Measurements from ENCODE around the gene LRRC25.

The LRRC25 gene

DNA sequence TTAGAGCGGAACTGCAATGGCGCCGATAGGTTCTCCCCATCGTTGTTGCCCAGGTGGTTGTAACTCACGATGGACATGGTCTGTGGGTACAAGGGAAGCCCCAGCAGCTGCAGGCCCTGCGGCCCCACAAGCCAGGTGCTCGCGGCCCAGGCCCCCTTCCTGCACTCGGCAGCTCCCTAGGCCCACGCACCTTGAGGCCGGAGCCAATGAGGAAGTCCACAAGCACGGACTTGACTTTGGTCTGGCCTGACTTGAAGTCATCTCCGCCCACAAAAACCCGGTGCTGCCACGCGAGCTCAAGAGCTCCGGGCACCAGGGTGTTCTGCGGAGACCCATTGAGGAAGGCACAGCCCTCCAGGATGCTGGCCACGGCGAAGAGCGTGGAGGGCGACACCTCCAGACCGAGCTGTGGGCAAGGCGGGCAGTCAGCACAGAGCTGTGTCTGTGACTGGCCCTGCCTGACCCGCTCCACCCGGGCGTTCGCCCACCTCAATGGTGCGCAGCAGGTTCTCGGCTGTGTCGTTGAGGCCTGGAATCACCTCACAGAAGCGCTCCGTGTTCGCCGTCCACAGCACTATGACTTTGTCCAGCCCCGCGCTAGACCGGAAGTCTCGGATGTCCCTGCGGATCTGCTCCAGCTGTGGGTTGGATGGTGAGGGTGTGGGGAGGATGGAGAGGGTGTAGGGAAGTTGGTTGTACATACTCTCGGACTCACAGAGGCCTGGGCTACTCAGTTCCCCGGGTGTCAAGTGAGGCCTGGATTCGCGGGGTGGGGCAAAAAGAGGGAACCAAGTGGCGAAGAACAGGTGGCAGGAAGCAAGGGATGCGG, 38.6 kb upstream of the LRRC25 start:
- DNase-seq: no peak

DNA sequence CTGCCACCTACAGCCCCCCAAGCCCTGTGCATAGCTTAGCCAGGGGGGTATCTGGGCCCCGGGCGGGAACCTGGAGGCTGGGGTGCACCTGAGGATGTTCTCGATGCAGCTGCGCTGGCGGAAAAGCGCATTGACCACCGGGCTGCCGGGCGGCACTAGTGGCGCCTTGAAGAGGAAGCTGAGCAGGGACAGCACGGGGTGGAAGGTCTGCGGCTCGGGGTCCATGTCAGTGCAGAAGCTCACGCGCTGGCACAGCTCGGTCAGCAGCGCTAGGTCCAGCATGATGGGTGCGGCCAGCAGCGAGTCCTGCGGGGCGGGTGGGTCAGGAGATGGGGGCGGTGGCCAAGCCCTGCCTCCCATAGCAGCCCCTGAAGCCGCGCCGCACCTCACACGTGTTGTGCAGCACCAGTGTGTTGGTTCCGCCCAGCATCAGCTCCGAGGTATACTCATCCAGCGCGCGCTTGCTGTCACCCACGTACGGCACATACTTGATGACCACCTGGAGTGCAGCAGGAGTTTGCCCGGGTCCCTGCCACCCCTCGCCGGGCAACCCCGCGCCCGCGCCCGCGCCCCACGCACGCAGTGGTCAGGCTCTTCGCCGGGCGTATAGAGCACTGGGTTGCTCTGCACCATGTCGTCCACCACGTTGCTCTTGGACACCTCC, 37.9 kb upstream of the LRRC25 start:
- no peak for DNase-seq

DNA sequence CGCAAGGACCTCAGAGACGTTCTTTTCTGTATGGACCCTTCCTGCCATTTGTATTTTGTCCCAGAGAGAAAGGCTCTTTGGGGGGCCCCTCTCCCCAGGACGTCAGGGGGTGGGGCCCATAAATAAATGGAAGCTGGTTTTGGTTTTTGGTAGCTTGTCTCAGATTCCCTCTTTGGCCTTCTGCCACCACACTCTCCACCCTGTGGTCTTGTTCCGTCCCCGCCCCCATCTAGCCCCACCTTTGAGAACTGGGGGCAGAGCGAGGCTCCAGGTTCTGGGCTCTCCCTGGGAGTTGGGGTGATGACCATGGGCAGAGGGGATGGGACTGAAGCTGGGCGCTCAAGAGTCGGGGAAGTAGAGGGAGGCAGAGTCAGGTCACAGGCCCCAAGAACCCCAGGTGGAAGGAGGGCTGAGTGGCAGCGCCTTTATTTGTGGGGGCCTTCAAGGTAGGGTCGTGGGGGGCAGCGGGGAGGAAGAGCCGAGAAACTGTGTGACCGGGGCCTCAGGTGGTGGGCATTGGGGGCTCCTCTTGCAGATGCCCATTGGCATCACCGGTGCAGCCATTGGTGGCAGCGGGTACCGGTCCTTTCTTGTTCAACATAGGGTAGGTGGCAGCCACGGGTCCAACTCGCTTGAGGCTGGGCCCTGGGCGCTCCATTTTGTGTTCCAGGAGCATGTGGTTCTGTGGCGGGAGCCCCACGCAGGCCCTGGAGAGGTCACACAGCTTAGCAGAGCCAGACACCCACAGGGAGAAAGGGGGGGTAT, 37.2 kb upstream of the LRRC25 start:
- DNase-seq: no peak

DNA sequence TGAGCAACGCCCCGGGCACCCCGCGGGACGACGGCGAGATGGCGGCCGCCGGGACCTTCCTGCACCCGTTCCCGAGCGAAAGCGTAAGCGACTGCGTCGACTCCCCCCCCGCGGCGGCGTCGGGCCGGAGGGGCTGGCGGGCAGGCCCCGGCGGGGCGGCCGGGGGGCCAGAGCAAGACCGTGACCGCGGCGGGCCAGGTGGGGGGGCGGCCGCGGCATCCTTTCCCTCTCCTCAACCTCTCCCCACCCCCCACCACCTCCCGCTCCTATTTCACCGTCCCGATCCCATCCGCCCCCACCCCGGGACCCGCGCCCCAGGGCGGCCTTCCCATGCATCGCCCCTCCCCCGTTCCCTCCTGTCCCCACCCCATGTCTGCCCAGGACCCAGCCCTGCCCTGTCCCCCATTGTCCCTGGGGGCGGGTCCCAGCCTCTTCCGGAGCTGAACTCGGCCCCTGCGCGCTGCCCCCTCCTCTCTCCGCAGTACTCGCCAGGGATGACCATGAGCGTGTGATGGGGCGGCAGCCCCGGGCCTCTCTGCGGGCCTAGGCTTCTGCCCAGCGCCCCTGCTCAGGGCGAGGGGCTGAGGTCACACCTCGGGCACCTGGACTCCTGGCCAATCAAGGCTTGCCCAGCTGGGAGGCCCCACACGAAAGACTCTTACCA, 36.4 kb upstream of the LRRC25 start:
- no peak for DNase-seq

DNA sequence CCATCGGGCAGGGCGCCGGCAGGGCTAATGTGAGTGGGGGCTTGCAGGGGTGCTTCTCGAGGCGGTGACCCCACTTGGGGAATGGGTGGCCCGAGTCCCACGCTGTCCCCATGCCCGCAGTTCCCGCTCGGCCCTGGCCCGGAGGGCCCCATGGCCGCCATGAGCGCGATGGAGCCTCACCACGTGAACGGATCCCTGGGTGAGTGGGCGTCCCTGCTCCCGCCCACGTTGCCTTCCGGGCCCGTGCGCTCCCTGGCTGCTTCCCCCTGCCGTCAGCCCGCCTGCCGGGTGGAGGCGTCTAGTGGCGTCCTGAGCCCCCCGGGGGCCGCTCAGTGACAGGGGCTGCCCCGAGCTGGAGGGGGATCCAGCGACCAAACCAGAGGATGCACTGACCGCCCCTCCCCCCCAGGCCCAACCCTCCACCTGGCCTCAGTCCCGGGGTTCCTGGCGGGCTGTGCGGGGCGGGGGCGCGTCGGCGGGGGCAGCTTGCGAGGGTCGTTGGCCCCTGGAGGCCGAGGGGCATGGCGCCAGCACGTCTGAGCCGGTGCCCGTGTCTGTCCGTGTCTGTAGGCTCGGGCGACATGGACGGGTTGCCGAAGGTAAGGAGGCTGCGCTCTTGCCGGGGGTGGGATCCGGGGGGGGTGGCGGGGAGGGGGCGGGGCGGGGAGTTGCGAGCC, 35.7 kb upstream of the LRRC25 start:
- no peak for DNase-seq

DNA sequence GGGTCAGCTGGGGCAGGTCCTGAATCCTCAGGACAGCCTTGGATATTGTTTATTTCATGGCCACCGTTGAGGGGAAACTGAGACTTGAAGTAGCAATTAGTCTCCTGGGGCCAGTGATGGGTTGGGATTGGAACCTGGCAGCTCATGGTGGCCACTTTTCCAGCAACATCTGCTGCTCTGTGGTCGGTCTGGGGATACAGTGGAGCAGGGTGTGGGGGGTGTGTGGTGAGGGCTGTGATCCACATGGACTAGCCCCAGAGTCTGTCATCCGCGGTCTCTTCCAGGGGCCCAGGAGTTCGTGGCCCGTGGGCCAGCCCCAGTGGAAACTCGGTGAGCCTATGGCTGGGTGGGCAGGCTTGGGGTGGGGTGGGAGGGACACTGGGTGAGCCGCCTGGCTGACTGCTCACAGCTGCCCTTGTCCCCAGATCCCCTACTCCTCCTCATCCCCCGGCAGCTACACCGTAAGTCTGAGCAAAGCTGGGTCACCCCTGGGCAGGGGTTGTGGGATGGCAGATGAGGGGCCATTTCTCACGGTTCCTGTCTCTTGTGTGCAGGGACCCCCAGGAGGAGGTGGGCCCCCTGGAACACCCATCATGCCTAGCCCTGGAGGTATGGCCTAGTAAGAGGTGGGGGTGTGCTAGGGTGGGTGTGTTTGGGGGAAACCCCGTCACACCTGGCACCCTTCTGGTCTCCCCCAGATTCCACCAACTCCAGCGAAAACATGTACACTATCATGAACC, 35.0 kb upstream of the LRRC25 start:
- DNase-seq: no peak

DNA sequence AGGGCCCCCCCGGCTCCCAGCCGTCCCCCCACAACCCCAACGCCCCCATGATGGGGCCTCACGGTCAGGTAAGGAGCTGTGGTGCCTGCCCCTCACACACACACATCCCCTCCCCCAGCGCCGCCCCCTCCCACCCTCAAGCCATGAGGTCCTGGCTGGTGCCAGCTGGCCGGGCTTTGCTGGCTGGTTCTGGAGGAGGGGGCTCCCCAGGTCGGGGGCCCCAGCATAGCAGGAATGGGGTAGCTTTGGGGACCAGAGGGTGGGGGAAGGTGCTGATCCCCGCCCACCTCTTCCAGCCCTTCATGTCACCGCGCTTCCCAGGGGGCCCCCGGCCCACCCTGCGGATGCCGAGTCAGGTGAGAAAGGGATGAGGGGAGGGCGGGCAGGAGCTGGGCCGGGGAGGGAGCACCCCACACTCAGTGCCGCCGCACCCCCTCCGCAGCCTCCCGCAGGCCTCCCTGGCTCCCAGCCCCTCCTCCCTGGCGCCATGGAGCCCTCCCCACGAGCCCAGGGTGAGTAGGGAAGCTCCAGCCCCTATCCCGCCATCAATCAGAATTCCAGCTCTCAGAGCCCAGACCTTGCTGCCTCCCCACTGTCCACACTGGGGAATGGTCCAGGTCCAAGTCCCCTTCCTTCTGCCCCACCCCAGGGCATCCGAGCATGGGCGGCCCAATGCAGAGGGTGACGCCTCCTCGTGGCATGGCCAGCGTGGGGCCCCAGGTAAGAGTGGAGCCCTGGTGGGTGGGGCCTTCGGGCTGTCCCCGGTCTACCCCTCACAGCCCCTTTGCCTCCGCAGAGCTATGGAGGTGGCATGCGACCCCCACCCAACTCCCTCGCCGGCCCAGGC, 34.2 kb upstream of the LRRC25 start:
- no peak for DNase-seq

DNA sequence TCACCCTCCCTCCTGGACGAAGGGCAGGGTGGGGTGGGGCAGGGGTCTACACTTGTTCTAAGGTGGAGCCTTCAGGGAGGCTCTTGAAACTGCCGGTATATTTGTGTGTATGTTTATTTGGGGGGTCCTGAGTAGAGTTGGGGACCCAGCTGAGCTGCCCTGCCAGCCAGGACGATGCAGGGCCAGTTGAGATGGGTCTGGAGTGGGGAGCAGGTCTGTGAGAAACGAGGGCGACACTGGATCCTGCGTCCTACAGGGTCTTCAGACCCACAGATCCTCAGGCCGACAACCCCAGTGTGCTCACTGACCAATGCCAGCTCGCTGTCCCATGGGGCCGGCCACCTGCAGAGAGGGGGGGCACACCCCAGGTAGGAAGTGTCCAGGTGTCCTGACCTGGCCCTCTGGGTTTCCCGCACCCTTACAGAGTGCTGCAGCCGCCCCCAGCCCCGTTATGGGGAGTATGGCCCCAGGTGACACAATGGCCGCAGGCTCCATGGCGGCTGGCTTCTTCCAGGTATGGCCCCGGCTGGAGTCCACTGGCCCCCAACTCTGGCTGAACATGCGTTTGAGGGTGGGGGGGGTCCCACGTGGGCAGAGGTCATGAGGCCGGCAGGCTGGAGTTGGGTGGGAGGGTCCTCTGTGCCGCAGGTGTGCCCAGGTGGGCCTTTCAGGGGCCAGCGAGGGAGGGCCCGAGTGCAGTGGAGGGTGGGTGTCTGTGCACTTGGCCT, 33.2 kb upstream of the LRRC25 start:
- no peak for DNase-seq

DNA sequence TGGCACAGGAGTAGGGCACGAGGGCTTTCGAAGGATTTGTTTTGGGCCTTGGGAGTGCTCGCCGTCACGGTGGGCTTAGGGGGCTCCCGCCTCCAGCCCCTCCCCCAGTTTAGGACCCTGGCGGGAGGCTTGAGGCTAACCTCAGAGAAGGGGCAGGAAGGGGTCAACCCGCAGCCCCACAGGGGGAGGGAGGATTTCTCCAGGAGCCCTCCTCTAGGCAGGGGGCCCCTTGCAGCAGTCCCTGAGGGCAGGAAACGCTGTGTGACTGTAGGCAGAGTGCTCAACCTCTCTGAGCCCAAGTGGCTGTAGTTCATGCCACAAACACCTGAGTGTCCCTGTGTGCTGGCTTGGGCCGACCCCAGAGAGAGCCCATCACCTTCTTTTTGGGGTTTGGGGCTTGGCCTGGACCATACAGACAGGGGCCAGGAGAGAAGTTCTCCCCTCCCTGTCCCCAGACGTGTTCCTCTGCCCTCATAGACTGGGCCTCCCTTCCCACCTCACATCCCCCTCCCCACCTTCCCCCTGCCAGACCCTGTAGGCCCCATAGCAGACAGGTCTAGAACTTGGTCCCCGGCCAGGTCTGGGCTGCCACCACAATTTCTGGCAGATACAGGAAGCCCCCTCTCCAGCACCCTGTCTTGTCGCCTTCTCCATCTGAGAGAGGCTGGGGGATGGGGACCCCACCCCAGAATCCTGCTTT, 32.4 kb upstream of the LRRC25 start:
- no peak for DNase-seq

DNA sequence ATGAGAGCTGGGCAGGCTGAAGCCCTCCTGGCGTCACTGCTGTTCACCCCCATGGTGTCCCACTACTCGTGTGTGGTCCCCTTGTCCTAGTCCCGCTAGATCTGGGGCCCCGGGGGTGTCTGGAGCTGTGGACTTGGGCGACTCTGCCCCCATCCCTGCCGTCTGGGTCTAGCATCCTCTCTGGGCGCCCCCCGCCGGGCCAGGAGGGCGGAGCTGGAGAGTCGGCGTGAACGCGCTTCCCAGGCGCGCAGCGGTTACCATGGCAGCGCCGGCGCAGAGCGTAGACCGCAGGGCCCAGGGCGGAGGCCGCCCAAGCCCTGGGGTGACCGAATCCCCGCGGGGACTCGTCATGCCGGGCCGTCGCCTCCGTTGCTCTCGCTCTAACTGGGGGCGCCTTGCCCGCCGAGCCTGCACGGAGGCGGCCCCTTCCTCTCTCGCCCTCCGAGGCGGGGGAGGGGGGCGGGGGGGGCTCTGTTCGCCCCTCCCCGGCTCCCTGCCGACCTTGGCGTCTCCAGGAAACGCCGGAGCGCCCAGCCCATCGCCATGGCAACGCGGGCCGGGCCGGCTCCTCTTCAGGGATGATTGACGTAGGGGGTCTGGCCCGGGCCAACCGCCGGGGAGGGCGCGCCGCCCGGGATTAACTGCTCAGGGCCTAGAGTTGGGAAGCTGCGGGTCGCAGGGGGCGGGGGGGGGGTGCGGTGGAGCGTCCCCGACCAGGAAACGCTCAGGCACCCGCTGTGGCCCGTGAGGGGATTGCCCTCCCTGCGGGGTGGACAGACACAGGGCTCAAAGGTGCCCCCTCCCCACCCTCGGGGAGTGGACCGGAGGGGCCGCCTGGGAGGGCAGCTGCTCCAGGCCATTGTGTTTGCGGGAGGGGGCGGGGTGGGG, 31.6 kb upstream of the LRRC25 start:
- DNase-seq: no peak

DNA sequence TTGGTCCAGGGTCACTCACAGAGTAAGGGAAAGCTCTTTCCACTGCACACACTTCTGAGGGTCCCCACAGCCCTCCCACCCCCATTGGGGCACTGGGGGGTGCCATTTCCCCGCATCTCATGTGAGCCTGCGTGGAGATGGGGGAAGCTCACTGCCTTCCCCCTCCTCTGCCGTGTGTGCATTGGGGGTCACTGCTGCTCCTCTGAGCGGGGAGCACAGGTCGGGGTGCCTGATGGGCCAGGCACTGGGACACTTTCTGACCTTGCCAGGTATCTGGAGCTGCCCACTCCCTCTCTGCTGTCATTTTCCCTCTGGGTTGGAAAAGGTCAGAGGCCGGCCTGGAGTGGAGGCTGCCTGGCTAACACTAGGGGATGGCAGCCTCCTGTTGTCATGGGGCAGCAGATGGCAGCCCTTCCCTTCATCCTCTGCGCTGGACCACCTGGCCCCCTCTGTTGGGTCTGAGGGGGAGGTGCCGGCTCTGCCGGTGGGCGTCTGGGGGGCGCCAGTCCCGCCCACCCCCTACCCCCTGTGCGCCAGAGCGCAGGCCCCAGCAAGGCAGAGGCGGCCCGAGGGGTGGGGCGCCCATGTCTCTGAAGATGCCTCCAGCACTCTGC, 30.9 kb upstream of the LRRC25 start:
- DNase-seq: no peak

DNA sequence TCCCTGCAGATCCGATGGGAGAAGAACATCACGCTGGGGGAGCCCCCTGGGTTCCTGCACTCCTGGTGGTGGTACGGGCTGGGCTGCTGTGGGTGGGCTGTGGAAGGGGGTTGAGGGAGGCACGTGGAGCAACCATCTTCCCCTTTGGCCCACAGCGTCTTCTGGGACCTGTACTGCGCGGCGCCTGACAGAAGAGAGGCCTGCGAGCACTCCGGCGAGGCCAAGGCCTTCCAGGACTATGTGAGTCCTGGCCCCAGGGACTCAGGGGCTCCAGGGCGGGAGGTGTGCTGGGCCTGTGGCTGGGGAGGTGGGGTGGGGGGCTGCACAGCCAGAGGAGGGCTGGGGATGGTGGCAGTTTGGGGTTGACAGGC, 30.3 kb upstream of the LRRC25 start:
- DNase-seq: no peak

DNA sequence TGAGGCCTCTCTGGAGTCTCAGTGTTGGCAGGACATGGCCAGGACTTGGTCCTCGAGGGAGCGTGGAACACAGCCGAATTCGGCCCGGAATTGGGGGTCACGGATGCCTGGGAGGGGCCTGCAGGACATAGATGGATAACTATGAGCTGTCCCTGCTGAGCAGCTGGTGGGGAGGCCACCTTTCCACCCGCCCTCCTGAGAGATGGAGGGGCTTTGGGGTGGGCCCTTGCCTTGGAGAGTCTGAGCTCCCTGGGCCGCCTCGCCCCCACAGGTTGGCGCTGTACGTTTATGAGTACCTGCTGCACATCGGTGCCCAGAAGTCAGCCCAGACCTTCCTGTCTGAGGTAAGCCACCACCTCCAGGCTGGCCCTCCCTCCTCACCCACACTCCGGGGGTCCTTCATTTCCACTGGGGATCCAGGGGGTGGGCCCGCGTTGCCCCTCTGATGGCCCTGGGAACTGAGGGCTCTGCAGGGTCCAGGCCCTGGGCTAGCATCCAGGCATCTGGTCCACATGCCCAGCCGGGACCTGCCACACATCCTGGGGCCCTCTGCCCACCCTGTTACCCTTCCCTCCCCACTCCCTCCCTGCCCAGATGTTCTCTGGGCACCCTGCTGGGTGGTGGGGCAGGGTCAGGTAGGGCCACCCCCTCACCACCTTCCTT, 29.8 kb upstream of the LRRC25 start:
- DNase-seq: no peak

DNA sequence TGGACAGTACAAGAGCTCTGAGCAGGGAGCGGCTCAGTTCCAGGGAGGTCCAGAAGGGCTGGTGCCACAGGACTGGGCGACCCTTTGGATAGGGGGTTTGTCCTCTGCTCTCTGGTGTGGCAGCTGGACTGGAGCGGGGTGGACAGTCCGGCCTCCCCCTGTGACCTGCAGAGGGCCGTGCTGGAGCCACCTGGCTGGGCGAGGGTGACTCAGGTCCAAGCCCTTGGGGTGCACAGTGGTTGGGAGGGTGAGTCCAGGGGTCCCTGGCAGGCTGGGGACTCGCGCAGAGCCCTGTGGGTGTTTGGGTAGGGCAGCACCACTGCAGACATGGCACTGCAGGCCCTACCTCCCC, 29.0 kb upstream of the LRRC25 start:
- DNase-seq: no peak

DNA sequence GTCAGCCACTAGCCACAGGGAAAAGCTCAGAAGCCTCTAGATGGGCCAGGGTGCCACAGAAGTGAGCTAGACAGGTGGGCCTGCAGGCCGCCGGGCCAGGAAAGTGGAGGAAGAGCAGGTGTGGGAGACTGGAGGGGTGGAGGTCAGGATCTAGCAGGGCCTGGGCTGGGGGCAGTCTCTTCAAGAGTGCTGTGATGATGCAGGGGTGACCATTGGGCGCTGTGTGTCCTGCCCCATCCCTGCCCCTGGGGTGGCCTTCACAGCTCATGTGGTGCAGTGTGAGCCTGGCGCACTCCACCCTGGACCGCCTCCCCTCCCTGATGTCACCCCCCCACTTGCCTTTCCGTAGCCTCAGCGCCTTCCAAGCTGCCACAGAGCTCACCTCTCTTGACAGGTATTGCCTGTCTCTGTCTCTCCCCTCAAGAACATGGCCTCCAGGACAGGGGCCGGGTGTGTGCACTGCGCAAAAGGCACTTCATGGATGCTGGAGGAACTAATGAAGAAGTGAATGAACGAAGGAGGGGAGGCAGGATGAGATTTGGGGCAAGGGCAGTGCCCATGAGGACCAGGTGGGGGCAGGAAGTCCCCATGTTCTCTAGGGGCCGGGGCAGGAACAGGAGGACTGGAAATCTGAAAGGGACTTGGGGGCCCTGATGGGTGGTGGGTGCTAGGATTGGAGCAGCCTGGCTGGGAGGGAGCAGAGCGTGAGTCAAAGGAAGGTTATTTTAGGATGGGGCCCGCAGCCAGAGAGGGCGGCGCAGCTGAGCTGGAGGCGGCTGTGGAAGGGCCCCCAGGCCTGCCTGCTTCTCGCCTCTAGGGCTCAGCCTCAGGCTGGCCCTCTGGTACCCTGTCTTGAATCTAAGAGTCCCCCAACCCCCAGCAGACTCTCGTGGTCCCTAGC, 28.3 kb upstream of the LRRC25 start:
- no peak for DNase-seq

DNA sequence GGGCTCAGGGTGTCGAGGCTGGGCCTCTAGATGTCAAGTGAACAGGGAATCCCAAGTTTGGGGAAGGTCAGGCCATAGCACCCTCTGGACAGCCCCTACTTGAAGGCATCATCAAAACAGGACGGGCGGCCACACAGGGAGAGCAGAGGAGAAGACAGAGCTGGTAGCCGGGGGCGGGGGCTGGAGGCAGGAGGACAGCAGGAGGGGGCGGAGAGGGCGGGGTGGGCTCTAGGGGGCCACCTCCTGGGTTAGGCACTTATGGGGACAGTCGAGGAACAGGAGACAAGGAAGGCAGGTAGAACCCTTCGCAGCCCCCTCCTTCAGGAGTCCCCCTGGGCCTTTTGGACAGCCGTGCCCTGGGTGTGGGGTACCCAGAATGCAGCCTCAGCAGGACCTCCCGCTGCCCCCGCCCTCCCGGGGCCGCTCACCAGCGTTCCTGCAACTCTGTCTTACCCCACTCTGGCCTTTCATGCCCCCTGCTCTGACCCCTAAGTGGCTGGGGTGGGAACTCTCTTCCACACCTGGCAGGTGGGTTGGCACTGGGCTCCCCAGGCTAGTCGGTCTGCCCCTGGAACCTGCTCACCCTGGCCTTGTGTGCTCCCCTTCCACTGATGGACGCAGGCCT, 27.6 kb upstream of the LRRC25 start:
- no peak for DNase-seq
